Right renal cortex interstitium (tissue), 3 donors: ENCODE results near the gene UGT1A8. TPM values are rescaled to one million over a fixed set of nuclear protein-coding genes. Genes with fewer than 3 reads are reported as not detected.
"Not testable (repeated sequence)": the region's sequence is repeated elsewhere in the genome, so short reads cannot be mapped to it uniquely, and the experiment has no call there.

Experiments used
- DNase-seq, 3 donors: peaks; one replicate each; pipeline ENCODE4 v3.0.0-alpha.2; 2013; ENCODE audit warnings: low read depth in 3 of 3, low spot score in 2 of 3
- polyA plus RNA-seq, 3 donors: library from polyadenylated mRNA; unstranded; fragments of 120-200 nt; gene quantifications; one replicate each; pipeline ENCODE4 v1.2.1, GENCODE V29; 2013; ENCODE audit not compliant: insufficient read length in 3 of 3

The UGT1A8 gene
- under 1 TPM in 1 of 3 donors, not detected in 2; 0.07 TPM for polyA plus RNA-seq

DNA sequence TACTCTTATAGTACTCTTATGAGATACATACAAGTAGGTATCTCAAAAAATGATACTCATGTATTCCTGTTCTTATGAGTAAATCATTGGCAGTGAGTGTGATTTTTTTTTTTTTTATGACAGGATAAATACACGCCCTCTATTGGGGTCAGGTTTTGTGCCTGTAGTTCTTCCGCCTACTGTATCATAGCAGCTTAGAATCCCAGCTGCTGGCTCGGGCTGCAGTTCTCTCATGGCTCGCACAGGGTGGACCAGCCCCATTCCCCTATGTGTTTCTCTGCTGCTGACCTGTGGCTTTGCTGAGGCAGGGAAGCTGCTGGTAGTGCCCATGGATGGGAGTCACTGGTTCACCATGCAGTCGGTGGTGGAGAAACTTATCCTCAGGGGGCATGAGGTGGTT, at the start of gene UGT1A8:
UGT1A8 (plus strand) TSS at position 158 of the 400 bp plus-strand sequence; CDS start at position 233, 75 bp downstream.
- DNase-seq, result not testable (repeated sequence)

DNA sequence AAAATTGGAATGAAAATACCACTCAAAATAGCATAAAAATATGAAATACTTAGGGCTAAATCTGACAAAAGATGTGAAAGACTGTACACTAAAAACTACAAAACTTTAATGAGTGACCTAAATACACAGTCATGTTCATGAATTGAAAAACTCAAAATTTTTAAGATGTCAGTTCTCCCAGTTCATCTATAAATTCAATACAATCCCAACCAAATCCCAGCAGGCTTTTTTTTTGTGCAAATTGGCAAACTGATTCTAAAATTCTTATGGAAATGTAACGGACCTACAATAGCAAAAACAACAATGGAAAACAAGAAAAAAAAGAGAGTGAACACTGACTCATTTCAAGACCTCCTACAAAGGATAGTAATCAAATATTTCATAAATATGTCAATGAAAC, 46.4 kb upstream of the UGT1A8 start:
- no peak for DNase-seq

GRCh38 chr2:233571462-233571861, 46.0 kb upstream of the UGT1A8 start:
- no peak for DNase-seq

- no peak for DNase-seq
Measured at GRCh38 chr2:233572468-233572867, 45.0 kb upstream of the UGT1A8 start.

DNA sequence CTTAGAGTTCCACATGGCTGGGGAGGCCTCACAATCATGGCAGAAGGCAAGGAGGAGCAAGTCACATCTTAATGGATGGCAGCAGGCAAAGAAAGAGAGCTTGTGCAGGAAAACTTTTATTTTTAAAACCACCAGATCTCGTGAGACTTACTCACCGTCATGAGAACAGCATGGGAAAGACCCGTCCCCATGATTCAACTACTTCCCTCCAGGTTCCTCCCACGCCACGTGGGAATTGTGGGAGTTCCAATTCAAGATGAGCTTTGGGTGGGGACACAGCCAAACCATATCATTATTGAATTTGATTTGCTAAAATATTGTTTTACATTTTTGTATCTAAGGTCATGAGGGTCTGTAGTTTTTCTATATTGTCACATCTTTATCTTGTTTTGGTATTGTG, 40.1 kb upstream of the UGT1A8 start:
- DNase-seq, result not testable (repeated sequence)

DNA sequence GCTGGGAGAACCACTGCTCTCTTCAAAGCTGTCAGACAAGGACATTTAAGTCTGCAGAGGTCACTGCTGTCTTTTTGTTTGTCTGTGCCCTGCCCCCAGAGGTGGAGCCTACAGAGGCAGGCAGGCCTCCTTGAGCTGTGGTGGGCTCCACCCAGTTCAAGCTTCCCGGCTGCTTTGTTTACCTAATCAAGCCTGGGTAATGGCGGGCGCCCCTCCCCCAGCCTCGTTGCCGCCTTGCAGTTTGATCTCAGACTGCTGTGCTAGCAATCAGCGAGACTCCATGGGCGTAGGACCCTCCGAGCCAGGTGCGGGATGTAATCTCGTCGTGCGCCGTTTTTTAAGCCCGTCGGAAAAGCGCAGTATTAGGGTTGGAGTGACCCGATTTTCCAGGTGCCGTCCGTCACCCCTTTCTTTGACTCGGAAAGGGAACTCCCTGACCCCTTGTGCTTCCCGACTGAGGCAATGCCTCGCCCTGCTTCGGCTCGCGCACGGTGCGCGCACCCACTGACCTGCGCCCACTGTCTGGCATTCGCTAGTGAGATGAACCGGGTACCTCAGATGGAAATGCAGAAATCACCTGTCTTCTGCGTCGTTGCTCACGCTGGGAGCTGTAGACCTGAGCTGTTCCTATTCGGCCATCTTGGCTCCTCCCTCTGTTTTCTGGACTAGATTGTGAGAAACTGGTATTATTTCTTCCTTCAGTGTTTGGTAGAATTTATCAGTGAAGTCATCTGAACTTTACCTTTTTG, 34.0 kb upstream of the UGT1A8 start:
- DNase-seq, result not testable (repeated sequence)

- DNase-seq, result no peak
Measured at GRCh38 chr2:233584210-233584609, 33.2 kb upstream of the UGT1A8 start.

GRCh38 chr2:233588400-233588799, 29.0 kb upstream of the UGT1A8 start:
- DNase-seq, result no peak

DNA sequence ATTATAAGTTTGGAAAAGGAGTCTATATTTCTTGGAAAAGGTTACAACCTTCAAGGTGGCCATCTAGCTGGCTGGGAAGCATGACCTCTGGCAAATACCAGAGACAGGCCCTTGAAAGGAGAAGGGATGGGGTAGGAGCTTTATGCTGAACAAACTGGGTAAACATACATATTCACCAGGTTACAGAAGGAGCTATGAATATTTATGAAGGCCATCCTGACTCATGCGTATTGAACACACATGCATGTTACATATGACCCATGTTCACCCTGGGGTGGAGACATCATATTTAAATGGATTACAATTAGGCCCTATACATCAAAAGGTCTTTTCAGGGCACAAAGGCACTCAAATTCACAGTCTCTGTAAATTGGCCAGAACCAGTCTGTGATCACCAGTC, 24.7 kb upstream of the UGT1A8 start:
- not testable (repeated sequence) for DNase-seq

DNA sequence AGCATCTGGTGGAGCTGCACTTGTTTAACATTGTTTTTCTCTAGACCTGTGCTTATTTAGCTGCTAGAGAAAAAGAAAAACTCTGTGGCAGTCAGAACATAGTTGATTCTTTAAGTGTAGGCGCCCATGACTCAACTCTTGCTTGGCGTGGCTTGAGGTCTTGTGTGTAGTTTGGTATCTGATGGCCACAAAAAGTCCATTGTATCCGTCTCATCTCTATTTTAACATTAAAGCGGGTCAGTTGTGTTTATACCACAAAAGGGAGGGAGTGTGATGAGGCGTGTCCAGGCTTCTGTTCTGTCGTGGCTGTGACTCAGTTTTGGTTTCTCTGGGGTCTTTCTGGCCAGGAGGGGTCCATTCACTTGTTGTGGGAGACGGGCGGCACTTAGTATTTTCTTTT, 24.2 kb upstream of the UGT1A8 start:
- DNase-seq, result no peak

DNA sequence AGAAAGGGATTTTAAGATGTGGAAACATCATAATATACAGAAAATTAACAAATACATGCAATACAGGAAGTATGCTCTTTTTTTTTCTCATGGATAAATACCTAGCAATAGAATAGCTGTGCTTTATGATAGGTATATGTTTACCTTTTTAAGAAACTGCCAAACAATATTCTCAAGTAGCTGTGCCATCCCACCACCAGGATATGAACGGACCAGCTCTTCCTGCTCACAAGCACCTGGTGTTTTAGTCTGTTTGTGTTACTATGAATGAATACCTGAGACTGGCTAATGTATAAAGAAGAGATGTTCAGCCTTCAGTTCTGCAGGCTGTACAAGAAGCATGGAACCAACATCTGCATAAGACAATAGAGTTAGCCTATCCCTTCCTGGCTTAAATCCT, 19.9 kb upstream of the UGT1A8 start:
- no peak for DNase-seq

- no peak for DNase-seq
Measured at GRCh38 chr2:233598952-233599351, 18.5 kb upstream of the UGT1A8 start.

GRCh38 chr2:233600386-233600785, 17.0 kb upstream of the UGT1A8 start:
- DNase-seq, result no peak

DNA sequence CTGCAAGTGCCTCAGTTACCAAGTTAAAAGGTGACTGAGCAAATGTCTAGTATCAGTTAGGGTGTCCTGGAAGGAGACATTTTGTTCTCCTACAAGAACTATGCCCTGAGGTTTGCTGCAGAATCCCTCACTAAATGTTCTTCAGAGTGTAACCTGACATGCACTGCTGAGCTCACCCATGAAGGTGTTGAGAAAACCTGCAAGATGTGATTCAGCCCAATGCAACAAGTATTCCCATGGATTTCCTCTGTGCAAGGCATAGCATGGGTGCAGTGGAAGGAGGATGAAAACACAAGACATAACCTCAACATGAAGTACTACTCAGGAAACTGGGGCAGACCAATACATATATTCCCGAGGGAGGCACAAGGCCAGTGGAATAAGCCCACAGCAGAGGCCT, 15.4 kb upstream of the UGT1A8 start:
- DNase-seq, result no peak

DNA sequence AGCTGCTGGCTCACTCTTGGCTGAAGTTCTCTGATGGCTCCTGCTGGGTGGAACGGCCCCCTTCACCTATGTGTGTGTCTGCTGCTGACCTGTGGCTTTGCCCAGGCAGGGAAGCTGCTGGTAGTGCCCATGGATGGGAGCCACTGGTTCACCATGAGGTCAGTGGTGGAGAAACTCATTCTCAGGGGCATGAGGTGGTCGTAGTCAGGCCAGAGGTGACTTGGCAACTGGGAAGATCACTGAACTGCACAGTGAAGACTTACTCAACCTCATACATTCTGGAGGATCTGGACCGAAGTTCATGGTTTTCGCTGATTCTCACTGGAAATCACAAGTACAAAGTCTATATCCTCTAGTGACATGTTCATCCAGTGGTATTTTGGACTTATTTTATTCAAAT, 13.9 kb upstream of the UGT1A8 start:
- no peak for DNase-seq

DNA sequence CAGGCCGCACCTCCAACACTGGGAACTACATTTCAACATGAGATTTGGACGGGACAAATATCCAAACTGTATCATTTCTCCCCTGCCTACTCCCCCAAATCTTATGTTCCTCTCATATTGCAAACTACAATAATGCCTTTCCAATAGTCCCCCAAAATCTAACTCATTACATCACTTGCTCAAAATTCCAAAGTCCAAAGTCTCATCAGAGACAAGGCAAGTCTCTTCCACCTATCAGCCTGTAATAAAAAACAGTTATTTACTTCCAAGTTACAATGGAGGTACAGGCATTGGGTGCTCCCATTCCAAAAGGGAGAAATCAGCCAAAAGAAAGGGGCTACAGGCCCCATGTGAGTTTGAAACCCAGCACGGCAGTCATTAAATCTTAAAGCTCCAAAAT, 12.6 kb upstream of the UGT1A8 start:
- no peak for DNase-seq

DNA sequence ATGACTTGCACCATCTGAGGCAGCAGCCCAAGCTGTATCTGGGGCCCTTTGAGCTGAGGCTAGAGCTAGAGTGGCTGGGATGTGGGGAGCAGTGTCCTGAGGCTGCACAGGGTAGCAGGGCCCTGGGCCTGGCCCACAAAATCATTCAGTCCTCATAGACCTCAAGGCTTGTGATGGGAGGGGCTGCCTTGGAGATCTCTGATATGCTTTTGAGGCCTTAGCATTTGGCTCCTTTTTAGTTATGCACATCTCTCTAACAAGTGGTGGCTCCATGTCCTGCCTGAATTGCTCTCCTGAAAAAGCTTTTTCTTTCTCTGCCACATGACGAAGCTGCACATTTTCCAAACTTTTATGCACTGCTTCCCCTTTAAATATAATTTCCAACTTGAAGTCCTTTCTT, 11.8 kb upstream of the UGT1A8 start:
- DNase-seq, result no peak

- DNase-seq, result no peak
Measured at GRCh38 chr2:233611284-233611683, 6.1 kb upstream of the UGT1A8 start.

- DNase-seq, result no peak
Measured at GRCh38 chr2:233620204-233620603, 2.8 kb downstream of the UGT1A8 start.

DNA sequence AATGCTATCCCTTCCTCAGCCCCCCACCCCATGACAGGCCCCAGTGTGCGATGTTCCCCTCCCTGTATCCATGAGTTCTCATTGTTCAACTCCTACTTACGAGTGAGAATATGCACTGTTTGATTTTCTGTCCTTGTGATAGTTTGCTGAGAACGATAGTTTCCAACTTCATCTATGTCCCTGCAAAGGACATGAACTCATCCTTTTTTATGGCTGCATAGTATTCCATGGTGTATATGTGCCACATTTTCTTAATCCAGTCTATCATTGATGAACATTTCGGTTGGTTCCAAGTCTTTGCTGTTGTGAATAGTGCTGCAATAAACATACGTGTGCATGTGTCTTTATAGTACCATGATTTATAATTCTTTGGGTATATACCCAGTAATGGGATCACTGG, 4.4 kb downstream of the UGT1A8 start:
- DNase-seq, result not testable (repeated sequence)

GRCh38 chr2:233627331-233628025, 10.0 kb downstream of the UGT1A8 start:
- no peak for DNase-seq

DNA sequence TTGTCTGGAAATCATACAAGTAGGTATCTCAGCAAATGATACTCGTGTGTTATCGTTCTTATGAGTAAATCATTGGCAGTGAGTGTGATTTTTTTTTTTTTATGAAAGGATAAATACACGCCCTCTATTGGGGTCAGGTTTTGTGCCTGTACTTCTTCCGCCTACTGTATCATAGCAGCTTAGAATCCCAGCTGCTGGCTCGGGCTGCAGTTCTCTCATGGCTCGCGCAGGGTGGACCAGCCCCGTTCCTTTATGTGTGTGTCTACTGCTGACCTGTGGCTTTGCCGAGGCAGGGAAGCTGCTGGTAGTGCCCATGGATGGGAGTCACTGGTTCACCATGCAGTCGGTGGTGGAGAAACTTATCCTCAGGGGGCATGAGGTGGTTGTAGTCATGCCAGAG, 18.9 kb downstream of the UGT1A8 start, which contains the start of gene UGT1A10:
UGT1A10 (plus strand) TSS at position 143 of the 400 bp plus-strand sequence; CDS start at position 218, 75 bp downstream.
- DNase-seq, result not testable (repeated sequence)
